Skeletal muscle satellite cell (primary cell): ENCODE data around the gene HIVEP3.

Source experiments
- H3K27me3 ChIP-seq: 2 replicates; pipeline ENCODE4 v1.7.0; 2013; ENCODE audit warnings: low read length; ENCODE audit not compliant: control insufficient read depth, insufficient read depth
- H3K36me3 ChIP-seq: 2 replicates; pipeline ENCODE4 v1.7.0; 2013; ENCODE audit warnings: mild to moderate bottlenecking, control low read depth, low read length; ENCODE audit not compliant: insufficient read depth
- H3K4me1 ChIP-seq: 2 replicates; pipeline ENCODE4 v1.7.0; 2013; ENCODE audit warnings: low read length; ENCODE audit not compliant: control insufficient read depth, insufficient read depth
- H3K4me2 ChIP-seq: 2 replicates; pipeline ENCODE4 v1.7.0; 2013; ENCODE audit warnings: mild to moderate bottlenecking, low read length
- H3K4me3 ChIP-seq: 2 replicates; pipeline ENCODE4 v1.7.0; 2013; ENCODE audit warnings: low read length
- H3K9ac ChIP-seq: 2 replicates; pipeline ENCODE4 v1.7.0; 2013; ENCODE audit warnings: mild to moderate bottlenecking, low read depth, low read length, moderate library complexity
- H3K9me3 ChIP-seq: replicated peaks from 2 replicates; pipeline ENCODE4 v1.7.0; 2013; ENCODE audit warnings: mild to moderate bottlenecking, control low read depth, low read length

HIVEP3 gene

GRCh38 chr1:41546833-41547135, 371.9 kb downstream of the HIVEP3 start:
- Histone ChIP-seq H3K4me3 (no peak overlapping the region), H3K4me1 (no peaks in the 10 kb centered on the region), H3K36me3 (no peaks in the 10 kb centered on the region), H3K9ac (no peak overlapping the region), H3K4me2 (no peak overlapping the region), H3K9me3 (no peaks in the 10 kb centered on the region), H3K27me3 (no peaks in the 10 kb centered on the region)

GRCh38 chr1:41545996-41546832, 372.5 kb downstream of the HIVEP3 start:
- Histone ChIP-seq H3K9me3 (no peaks in the 10 kb centered on the region), H3K4me1 (no peaks in the 10 kb centered on the region), H3K4me3 (no peak overlapping the region), H3K27me3 (no peaks in the 10 kb centered on the region), H3K36me3 (no peaks in the 10 kb centered on the region), H3K4me2 (no peak overlapping the region), H3K9ac (no peak overlapping the region)

GRCh38 chr1:41542196-41542930, 376.4 kb downstream of the HIVEP3 start:
- no peak overlapping the region for H3K9ac ChIP-seq
- peaks cover 17% of the 10 kb centered on the region for H3K4me1 ChIP-seq
- no peak overlapping the region for H3K4me3 ChIP-seq
- no peak overlapping the region for H3K4me2 ChIP-seq
- no peaks in the 10 kb centered on the region for H3K27me3 ChIP-seq
- no peaks in the 10 kb centered on the region for H3K9me3 ChIP-seq
- no peaks in the 10 kb centered on the region for H3K36me3 ChIP-seq

GRCh38 chr1:41541592-41541952, 377.1 kb downstream of the HIVEP3 start:
- Histone ChIP-seq H3K36me3 (no peaks in the 10 kb centered on the region), H3K9me3 (no peaks in the 10 kb centered on the region), H3K9ac (no peak overlapping the region), H3K27me3 (no peaks in the 10 kb centered on the region), H3K4me3 (no peak overlapping the region), H3K4me2 (no peak overlapping the region), H3K4me1 (peaks cover 25% of the 10 kb centered on the region)

- Histone ChIP-seq H3K4me1 (peaks cover 25% of the 10 kb centered on the region), H3K27me3 (no peaks in the 10 kb centered on the region), H3K9ac (no peak overlapping the region), H3K4me2 (no peak overlapping the region), H3K36me3 (no peaks in the 10 kb centered on the region), H3K4me3 (no peak overlapping the region), H3K9me3 (no peaks in the 10 kb centered on the region)
Observed at GRCh38 chr1:41540886-41541591, 377.7 kb downstream of the HIVEP3 start.

- H3K4me1 ChIP-seq, result peaks cover 25% of the 10 kb centered on the region
- no peak overlapping the region for H3K4me3 ChIP-seq
- no peak overlapping the region for H3K9ac ChIP-seq
- no peaks in the 10 kb centered on the region for H3K27me3 ChIP-seq
- H3K36me3 ChIP-seq, result no peaks in the 10 kb centered on the region
- no peaks in the 10 kb centered on the region for H3K9me3 ChIP-seq
- no peak overlapping the region for H3K4me2 ChIP-seq
Observed at GRCh38 chr1:41539999-41540398, 378.7 kb downstream of the HIVEP3 start.

GRCh38 chr1:41539418-41539805, 379.3 kb downstream of the HIVEP3 start:
- Histone ChIP-seq H3K4me1 (peaks cover 25% of the 10 kb centered on the region), H3K27me3 (no peaks in the 10 kb centered on the region), H3K9me3 (no peaks in the 10 kb centered on the region), H3K4me2 (no peak overlapping the region), H3K4me3 (no peak overlapping the region), H3K9ac (no peak overlapping the region), H3K36me3 (no peaks in the 10 kb centered on the region)

- H3K4me1 ChIP-seq, result peaks cover 25% of the 10 kb centered on the region
- H3K9ac ChIP-seq, result no peak overlapping the region
- H3K27me3 ChIP-seq, result no peaks in the 10 kb centered on the region
- no peak overlapping the region for H3K4me2 ChIP-seq
- H3K36me3 ChIP-seq, result no peaks in the 10 kb centered on the region
- H3K9me3 ChIP-seq, result no peaks in the 10 kb centered on the region
- H3K4me3 ChIP-seq, result no peak overlapping the region
Observed at GRCh38 chr1:41538741-41539417, 379.8 kb downstream of the HIVEP3 start.

GRCh38 chr1:41537788-41538351, 380.9 kb downstream of the HIVEP3 start:
- Histone ChIP-seq H3K27me3 (peaks cover 2% of the 10 kb centered on the region), H3K9me3 (no peaks in the 10 kb centered on the region), H3K36me3 (no peaks in the 10 kb centered on the region), H3K4me2 (peak overlapping the region; percentile 25), H3K4me3 (no peak overlapping the region), H3K9ac (peak overlapping the region; percentile 5), H3K4me1 (peaks cover 25% of the 10 kb centered on the region)

GRCh38 chr1:41537251-41537650, 381.5 kb downstream of the HIVEP3 start:
- no peak overlapping the region for H3K4me3 ChIP-seq
- peak overlapping the region; percentile 5 for H3K9ac ChIP-seq
- peaks cover 3% of the 10 kb centered on the region for H3K27me3 ChIP-seq
- no peaks in the 10 kb centered on the region for H3K36me3 ChIP-seq
- H3K9me3 ChIP-seq, result no peaks in the 10 kb centered on the region
- H3K4me1 ChIP-seq, result peaks cover 25% of the 10 kb centered on the region
- H3K4me2 ChIP-seq, result peak overlapping the region; percentile 25

- H3K9me3 ChIP-seq, result no peaks in the 10 kb centered on the region
- H3K4me1 ChIP-seq, result peaks cover 25% of the 10 kb centered on the region
- no peak overlapping the region for H3K9ac ChIP-seq
- H3K27me3 ChIP-seq, result peaks cover 3% of the 10 kb centered on the region
- H3K4me2 ChIP-seq, result no peak overlapping the region
- no peak overlapping the region for H3K4me3 ChIP-seq
- H3K36me3 ChIP-seq, result no peaks in the 10 kb centered on the region
Observed at GRCh38 chr1:41536361-41536802, 382.3 kb downstream of the HIVEP3 start.
